B cell (primary cell): ENCODE results near the gene VWA3B.
"Not testable (repeated sequence)": the region's sequence is repeated elsewhere in the genome, so short reads cannot be mapped to it uniquely, and the experiment has no call there.

ENCODE experiments used
- EZH2 ChIP-seq: IDR thresholded peaks from 2 replicates; pipeline ENCODE4 v1.6.1; 2012; ENCODE audit warnings: borderline replicate concordance, low read depth, mild to moderate bottlenecking, moderate library complexity, low read length; ENCODE audit not compliant: insufficient read depth, poor library complexity, severe bottlenecking
- TF ChIP-seq, protein P1 (sequence below): fragments of 200-600 bp; IDR thresholded peaks from one replicate; pipeline ENCODE4 v1.8.0; 2022; ENCODE audit warnings: antibody characterized with exemption, mild to moderate bottlenecking

DNA sequence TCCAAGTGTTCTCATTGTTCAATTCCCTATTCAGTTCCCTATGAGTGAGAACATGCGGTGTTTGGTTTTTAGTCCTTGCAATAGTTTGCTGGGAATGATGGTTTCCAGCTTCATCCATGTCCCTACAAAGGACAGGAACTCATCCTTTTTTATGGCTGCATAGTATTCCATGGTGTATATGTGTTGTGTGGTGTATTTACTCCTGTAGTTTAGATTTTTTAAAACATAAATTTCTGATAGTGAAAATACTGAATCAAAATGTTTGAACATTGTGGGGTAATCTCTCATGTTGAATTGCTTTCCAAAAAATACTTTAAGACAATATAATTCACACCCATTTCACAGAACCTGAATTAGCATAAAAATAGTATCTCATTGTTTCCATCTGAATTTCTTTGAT lies 60.9 kb downstream of the VWA3B start:
- TF ChIP-seq, protein P1, sequence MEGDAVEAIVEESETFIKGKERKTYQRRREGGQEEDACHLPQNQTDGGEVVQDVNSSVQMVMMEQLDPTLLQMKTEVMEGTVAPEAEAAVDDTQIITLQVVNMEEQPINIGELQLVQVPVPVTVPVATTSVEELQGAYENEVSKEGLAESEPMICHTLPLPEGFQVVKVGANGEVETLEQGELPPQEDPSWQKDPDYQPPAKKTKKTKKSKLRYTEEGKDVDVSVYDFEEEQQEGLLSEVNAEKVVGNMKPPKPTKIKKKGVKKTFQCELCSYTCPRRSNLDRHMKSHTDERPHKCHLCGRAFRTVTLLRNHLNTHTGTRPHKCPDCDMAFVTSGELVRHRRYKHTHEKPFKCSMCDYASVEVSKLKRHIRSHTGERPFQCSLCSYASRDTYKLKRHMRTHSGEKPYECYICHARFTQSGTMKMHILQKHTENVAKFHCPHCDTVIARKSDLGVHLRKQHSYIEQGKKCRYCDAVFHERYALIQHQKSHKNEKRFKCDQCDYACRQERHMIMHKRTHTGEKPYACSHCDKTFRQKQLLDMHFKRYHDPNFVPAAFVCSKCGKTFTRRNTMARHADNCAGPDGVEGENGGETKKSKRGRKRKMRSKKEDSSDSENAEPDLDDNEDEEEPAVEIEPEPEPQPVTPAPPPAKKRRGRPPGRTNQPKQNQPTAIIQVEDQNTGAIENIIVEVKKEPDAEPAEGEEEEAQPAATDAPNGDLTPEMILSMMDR = not testable (repeated sequence)
- not testable (repeated sequence) for TF ChIP-seq EZH2
